LNCaP clone FGC (cell line): ENCODE data around the gene RUSC1.
"Not testable (repeated sequence)": the region's sequence is repeated elsewhere in the genome, so short reads cannot be mapped to it uniquely, and the experiment has no call there.

Experiments used
- DNase-seq: peaks from one replicate; pipeline ENCODE4 v3.0.0-alpha.2; 2011; ENCODE audit warnings: low read depth
- H3K4me3 ChIP-seq: 2 replicates; pipeline ENCODE4 v1.5.1; 2011; ENCODE audit warnings: mild to moderate bottlenecking, low read depth, low read length, control low read depth
- TF ChIP-seq, protein P1 (sequence below): IDR thresholded peaks from 2 replicates; pipeline ENCODE4 v1.5.1; 2012; ENCODE audit warnings: mild to moderate bottlenecking; ENCODE audit not compliant: control insufficient read depth, insufficient read depth; ENCODE audit errors: extremely low read depth

Gene RUSC1

GRCh38 chr1:155285631-155286044 is 35.1 kb upstream of the RUSC1 start:
- H3K4me3 ChIP-seq = no peak overlapping the region
- DNase-seq = no peak
- TF ChIP-seq, protein P1, sequence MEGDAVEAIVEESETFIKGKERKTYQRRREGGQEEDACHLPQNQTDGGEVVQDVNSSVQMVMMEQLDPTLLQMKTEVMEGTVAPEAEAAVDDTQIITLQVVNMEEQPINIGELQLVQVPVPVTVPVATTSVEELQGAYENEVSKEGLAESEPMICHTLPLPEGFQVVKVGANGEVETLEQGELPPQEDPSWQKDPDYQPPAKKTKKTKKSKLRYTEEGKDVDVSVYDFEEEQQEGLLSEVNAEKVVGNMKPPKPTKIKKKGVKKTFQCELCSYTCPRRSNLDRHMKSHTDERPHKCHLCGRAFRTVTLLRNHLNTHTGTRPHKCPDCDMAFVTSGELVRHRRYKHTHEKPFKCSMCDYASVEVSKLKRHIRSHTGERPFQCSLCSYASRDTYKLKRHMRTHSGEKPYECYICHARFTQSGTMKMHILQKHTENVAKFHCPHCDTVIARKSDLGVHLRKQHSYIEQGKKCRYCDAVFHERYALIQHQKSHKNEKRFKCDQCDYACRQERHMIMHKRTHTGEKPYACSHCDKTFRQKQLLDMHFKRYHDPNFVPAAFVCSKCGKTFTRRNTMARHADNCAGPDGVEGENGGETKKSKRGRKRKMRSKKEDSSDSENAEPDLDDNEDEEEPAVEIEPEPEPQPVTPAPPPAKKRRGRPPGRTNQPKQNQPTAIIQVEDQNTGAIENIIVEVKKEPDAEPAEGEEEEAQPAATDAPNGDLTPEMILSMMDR = no peak

DNA sequence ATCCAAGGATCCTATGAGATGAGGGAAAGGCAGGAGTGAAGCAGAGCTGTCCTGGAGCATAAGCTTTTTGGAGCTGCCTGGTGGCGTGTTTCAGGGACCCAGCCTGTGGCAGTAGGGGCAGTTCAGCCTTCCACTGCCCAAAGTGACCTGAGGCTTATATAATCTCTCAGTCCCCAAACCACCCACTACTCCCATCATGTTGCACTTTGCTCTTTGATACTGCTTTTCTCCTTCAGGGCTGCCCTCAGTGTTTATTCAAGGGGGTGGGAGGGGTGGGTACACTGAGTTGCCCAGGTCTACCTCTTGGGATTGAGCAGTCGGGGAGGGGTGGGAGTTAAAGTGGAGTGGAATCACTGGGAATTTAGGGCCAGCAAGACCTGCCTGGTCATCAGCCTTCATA is 34.1 kb upstream of the RUSC1 start:
- TF ChIP-seq, protein P1 = no peak
- no peak for DNase-seq
- no peak overlapping the region for H3K4me3 ChIP-seq

GRCh38 chr1:155287987-155288543 is 32.6 kb upstream of the RUSC1 start:
- no peak overlapping the region for H3K4me3 ChIP-seq
- DNase-seq = no peak
- TF ChIP-seq, protein P1 = no peak

GRCh38 chr1:155291006-155291405 is 29.7 kb upstream of the RUSC1 start:
- not testable (repeated sequence) for DNase-seq, H3K4me3 ChIP-seq

DNA sequence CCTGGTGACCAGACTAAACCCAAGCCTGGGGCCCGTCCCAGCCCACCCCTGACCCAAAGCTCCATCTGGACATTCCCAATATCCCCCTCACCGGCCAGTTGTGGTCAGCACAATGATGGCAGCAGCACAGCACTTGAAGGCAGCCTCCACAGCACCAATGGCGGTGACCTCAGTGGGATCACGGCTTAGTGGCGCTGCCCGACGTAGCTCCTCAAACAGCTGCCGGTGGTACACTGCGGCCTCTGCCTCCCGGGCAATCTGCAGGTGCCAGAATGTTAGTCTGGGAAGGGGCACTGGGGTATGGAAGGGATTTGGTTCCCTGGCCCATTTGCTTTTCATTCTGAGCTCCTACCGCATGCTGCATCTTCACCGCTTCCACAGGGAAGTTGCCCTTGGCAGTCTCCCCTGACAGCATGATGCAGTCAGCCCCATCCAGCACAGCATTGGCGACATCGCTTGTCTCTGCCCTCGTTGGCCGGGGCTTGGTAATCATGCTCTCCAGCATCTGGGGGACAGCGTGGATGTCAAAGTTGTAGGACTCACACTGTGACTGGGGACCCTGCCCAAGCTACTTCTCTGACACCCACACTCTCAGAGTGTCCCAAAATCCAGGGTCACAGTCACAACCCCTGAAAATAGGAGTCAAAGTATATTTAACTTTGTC is 27.5 kb upstream of the RUSC1 start:
- no peak for DNase-seq
- TF ChIP-seq, protein P1 = no peak
- H3K4me3 ChIP-seq = no peak overlapping the region

DNA sequence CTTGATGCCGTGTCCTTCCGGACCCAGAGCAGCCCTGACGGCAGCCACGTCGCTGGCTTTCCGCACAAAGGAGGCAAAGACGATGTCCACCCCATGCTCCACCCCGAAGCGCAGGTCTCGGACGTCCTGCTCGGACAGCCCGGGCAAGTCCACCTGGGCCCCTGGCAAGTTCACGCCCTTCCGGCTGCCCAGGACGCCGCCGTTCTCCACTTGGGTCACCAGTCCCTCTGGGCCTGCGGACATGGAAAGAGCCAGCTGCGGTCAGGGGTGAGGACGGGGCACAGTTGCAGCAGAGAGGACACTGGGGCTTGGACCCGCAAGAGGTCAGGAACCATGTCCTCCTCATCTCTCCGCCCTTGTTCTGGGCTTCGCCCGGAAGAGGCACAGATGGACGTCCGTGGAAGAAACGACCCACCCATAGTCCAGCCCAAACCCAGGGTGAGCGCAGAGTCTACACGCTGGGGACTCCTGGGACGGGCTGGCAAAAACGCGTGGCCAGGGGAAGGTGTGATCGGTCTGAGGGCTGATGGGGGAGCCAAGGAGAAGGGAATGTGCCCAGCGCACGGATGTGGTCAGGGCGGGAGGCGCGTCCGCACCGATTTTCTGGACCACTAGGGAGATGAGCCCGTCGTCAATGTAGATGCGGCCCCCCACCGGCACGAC is 26.0 kb upstream of the RUSC1 start:
- H3K4me3 ChIP-seq = no peak overlapping the region

More for the DNA sequence above, 26.0 kb upstream of the RUSC1 start:
- TF ChIP-seq, protein P1 = no peak
- no peak for DNase-seq
